Erythroblast (primary cell): Measurements from ENCODE around the gene MED20.

Experiments used
- GATA1 ChIP-seq: IDR thresholded peaks from 2 replicates; pipeline ENCODE4 v1.6.1; 2011; ENCODE audit warnings: low read depth, mild to moderate bottlenecking, control low read depth, low read length, moderate library complexity
- POLR2A ChIP-seq: IDR thresholded peaks from 2 replicates; pipeline ENCODE4 v1.6.1; 2011; ENCODE audit warnings: mild to moderate bottlenecking, low read length

GRCh38 chr6:41965429-41966213, 44.7 kb upstream of the MED20 start:
- TF ChIP-seq POLR2A (no peak), GATA1 (no peak)
